Activated T-helper 9 cell treated with anti-CD3 and anti-CD28 coated beads, Interleukin-2, amount 50 U/mL, for 16 hours (primary cell): ENCODE measurements around the gene ZNF862.

Source experiments
- DNase-seq: peaks from one replicate; pipeline ENCODE4 v3.0.0-alpha.2; 2020; ENCODE audit warnings: low read depth

ZNF862 gene

GRCh38 chr7:149838224-149838991 lies at the start of gene ZNF862:
Gene ZNF862, plus strand, starts transcription at chr7:149838375. Its CDS starts 237 bp downstream, at chr7:149838612.
- peak; percentile 95 for DNase-seq

GRCh38 chr7:149789101-149789500 lies 49.1 kb upstream of the ZNF862 start:
- DNase-seq, result no peak

GRCh38 chr7:149790146-149790548 lies 48.0 kb upstream of the ZNF862 start:
- DNase-seq, result no peak

- DNase-seq, result no peak
These were observed 47.3 kb upstream of the ZNF862 start for GRCh38 chr7:149790754-149791360.

- DNase-seq, result no peak
These were observed 46.6 kb upstream of the ZNF862 start for GRCh38 chr7:149791411-149792219.

GRCh38 chr7:149792220-149792595 lies 46.0 kb upstream of the ZNF862 start:
- DNase-seq, result no peak

GRCh38 chr7:149793261-149793660 lies 44.9 kb upstream of the ZNF862 start:
- no peak for DNase-seq

- DNase-seq, result no peak
These were observed 43.5 kb upstream of the ZNF862 start for GRCh38 chr7:149794661-149795060.

- no peak for DNase-seq
These were observed 43.0 kb upstream of the ZNF862 start for GRCh38 chr7:149795126-149795525.

- DNase-seq, result no peak
These were observed 41.8 kb upstream of the ZNF862 start for GRCh38 chr7:149796287-149796860.

- no peak for DNase-seq
These were observed 40.4 kb upstream of the ZNF862 start for GRCh38 chr7:149797771-149798170.

- DNase-seq, result peak; percentile 34
These were observed 38.6 kb upstream of the ZNF862 start for GRCh38 chr7:149799397-149800168.

GRCh38 chr7:149800169-149800555 lies 38.0 kb upstream of the ZNF862 start:
- no peak for DNase-seq

GRCh38 chr7:149801002-149801566 lies 37.1 kb upstream of the ZNF862 start:
- no peak for DNase-seq

- no peak for DNase-seq
These were observed 36.4 kb upstream of the ZNF862 start for GRCh38 chr7:149801816-149802215.

- DNase-seq, result no peak
These were observed 35.2 kb upstream of the ZNF862 start for GRCh38 chr7:149802966-149803365.

- DNase-seq, result no peak
These were observed 34.6 kb upstream of the ZNF862 start for GRCh38 chr7:149803551-149804074.

- no peak for DNase-seq
These were observed 34.1 kb upstream of the ZNF862 start for GRCh38 chr7:149804106-149804505.

- no peak for DNase-seq
These were observed 31.4 kb upstream of the ZNF862 start for GRCh38 chr7:149806726-149807125.

- DNase-seq, result no peak
These were observed 29.9 kb upstream of the ZNF862 start for GRCh38 chr7:149808311-149808710.

GRCh38 chr7:149809215-149809614 lies 29.0 kb upstream of the ZNF862 start:
- DNase-seq, result no peak
